WTC11 (cell line): ENCODE data around the gene RRP36. TPM values are rescaled to one million over a fixed set of nuclear protein-coding genes. Genes with fewer than 3 reads are reported as not detected.

ENCODE experiments used
- ATAC-seq: fragments of 200-7000 bp; cut with Tn5 transposase; 2 replicates; pipeline ENCODE4 v1.10.0; 2021; ENCODE audit warnings: mild to moderate bottlenecking, moderate library complexity
- CTCF ChIA-PET: fragments of 300-600 bp; sonication (Branson Sonifier 250); formaldehyde crosslinking; loops from one replicate; lab custom pipeline; 2021; ENCODE audit warnings: antibody characterized with exemption; lab: Charles Lee
- POLR2A ChIA-PET: fragments of 350-600 bp; sonication (Branson Sonifier 250); formaldehyde crosslinking; loops from one replicate; lab custom pipeline; 2021; ENCODE audit warnings: antibody characterized with exemption; lab: Charles Lee
- DNase-seq: peaks from one replicate; pipeline ENCODE4 v3.0.0; 2021; ENCODE audit warnings: low spot score
- H3K27ac Mint-ChIP-seq: 2 replicates; pipeline ENCODE4 v1.8.0; 2021; ENCODE audit warnings: mixed read lengths
- H3K27me3 Mint-ChIP-seq: 2 replicates; pipeline ENCODE4 v1.8.0; 2021; ENCODE audit warnings: low read depth, mild to moderate bottlenecking, moderate library complexity, mixed read lengths
- H3K36me3 Mint-ChIP-seq: 2 replicates; pipeline ENCODE4 v1.8.0; 2021; ENCODE audit warnings: mixed read lengths
- H3K4me1 Mint-ChIP-seq: 2 replicates; pipeline ENCODE4 v1.8.0; 2022; ENCODE audit warnings: mixed read lengths
- H3K4me3 Mint-ChIP-seq: 2 replicates; pipeline ENCODE4 v1.8.0; 2021; ENCODE audit warnings: mild to moderate bottlenecking, moderate library complexity, mixed read lengths
- H3K9me3 Mint-ChIP-seq: 2 replicates; pipeline ENCODE4 v1.8.0; 2021; ENCODE audit warnings: mixed read lengths
- AFF4 ChIP-seq: sonication (generic); formaldehyde crosslinking; IDR thresholded peaks from 2 replicates; pipeline ENCODE4 v1.8.1; 2023; ENCODE audit warnings: mild to moderate bottlenecking, missing genetic modification reagents, borderline replicate concordance
- ATF1 ChIP-seq: sonication (generic); formaldehyde crosslinking; IDR thresholded peaks from 2 replicates; pipeline ENCODE4 v1.8.1; 2023; ENCODE audit warnings: mild to moderate bottlenecking, moderate library complexity, missing genetic modification reagents
- CBFB ChIP-seq: sonication (generic); formaldehyde crosslinking; IDR thresholded peaks from 2 replicates; pipeline ENCODE4 v1.8.1; 2022; ENCODE audit warnings: mild to moderate bottlenecking, low read depth, missing genetic modification reagents
- CREB1 ChIP-seq: sonication (generic); formaldehyde crosslinking; IDR thresholded peaks from 2 replicates; pipeline ENCODE4 v1.8.0; 2023; ENCODE audit warnings: mild to moderate bottlenecking, missing genetic modification reagents
- CREM ChIP-seq: sonication (generic); formaldehyde crosslinking; IDR thresholded peaks from 2 replicates; pipeline ENCODE4 v1.8.1; 2022; ENCODE audit warnings: mild to moderate bottlenecking, missing genetic modification reagents, moderate library complexity
- ERG ChIP-seq: fragments of 250-450 bp; sonication (Bioruptor Pico); IDR thresholded peaks from 2 replicates; pipeline ENCODE4 v1.8.0; 2021; ENCODE audit warnings: mild to moderate bottlenecking
- ETV6 ChIP-seq: sonication (generic); formaldehyde crosslinking; IDR thresholded peaks from 2 replicates; pipeline ENCODE4 v1.8.1; 2022; ENCODE audit warnings: mild to moderate bottlenecking, missing genetic modification reagents
- FOXP1 ChIP-seq: sonication (generic); formaldehyde crosslinking; IDR thresholded peaks from 2 replicates; pipeline ENCODE4 v1.8.0; 2022; ENCODE audit warnings: missing genetic modification reagents, mild to moderate bottlenecking, moderate library complexity, borderline replicate concordance
- HMGA2 ChIP-seq: fragments of 250-450 bp; sonication (Bioruptor Pico); IDR thresholded peaks from 2 replicates; pipeline ENCODE4 v1.4.0; 2021; ENCODE audit warnings: mild to moderate bottlenecking, moderate library complexity
- IRF1 ChIP-seq: sonication (generic); formaldehyde crosslinking; IDR thresholded peaks from 2 replicates; pipeline ENCODE4 v1.8.0; 2023; ENCODE audit warnings: missing genetic modification reagents
- MXD4 ChIP-seq: fragments of 250-450 bp; sonication (Bioruptor Pico); IDR thresholded peaks from 2 replicates; pipeline ENCODE4 v1.8.0; 2021; ENCODE audit warnings: mild to moderate bottlenecking, moderate library complexity, borderline replicate concordance
- OVOL2 ChIP-seq: fragments of 250-450 bp; sonication (Bioruptor Pico); IDR thresholded peaks from 2 replicates; pipeline ENCODE4 v1.9.0; 2021; ENCODE audit warnings: mild to moderate bottlenecking, borderline replicate concordance
- SOX15 ChIP-seq: fragments of 250-450 bp; sonication (Bioruptor Pico); IDR thresholded peaks from 2 replicates; pipeline ENCODE4 v1.9.0; 2021; ENCODE audit warnings: mild to moderate bottlenecking
- SP1 ChIP-seq: sonication (generic); formaldehyde crosslinking; conservative IDR thresholded peaks from 2 replicates; pipeline ENCODE4 v1.8.1; 2022; ENCODE audit warnings: missing genetic modification reagents
- TEAD1 ChIP-seq: sonication (generic); formaldehyde crosslinking; IDR thresholded peaks from 2 replicates; pipeline ENCODE4 v1.8.0; 2022; ENCODE audit warnings: mild to moderate bottlenecking, missing genetic modification reagents
- TP53 ChIP-seq: sonication (generic); formaldehyde crosslinking; IDR thresholded peaks from 2 replicates; pipeline ENCODE4 v1.8.1; 2023; ENCODE audit warnings: mild to moderate bottlenecking, missing genetic modification reagents
- ZNF121 ChIP-seq: sonication (generic); formaldehyde crosslinking; IDR thresholded peaks from 2 replicates; pipeline ENCODE4 v1.8.0; 2023; ENCODE audit warnings: missing genetic modification reagents
- ZNF416 ChIP-seq: fragments of 250-450 bp; sonication (Bioruptor Pico); IDR thresholded peaks from 2 replicates; pipeline ENCODE4 v1.9.0; 2021; ENCODE audit warnings: mild to moderate bottlenecking, inconsistent platforms
- ZNF671 ChIP-seq: fragments of 250-450 bp; sonication (Bioruptor Pico); IDR thresholded peaks from 2 replicates; pipeline ENCODE4 v1.8.0; 2021; ENCODE audit warnings: mild to moderate bottlenecking
- total RNA-seq: library from RNA; stranded (reverse); gene quantifications from 3 replicates; pipeline ENCODE4 v1.2.3, GENCODE V29; 2021
- TF ChIP-seq, protein P1 (sequence below): sonication (generic); formaldehyde crosslinking; IDR thresholded peaks from 2 replicates; pipeline ENCODE4 v1.8.1; 2022; ENCODE audit warnings: low read depth, missing genetic modification reagents, borderline replicate concordance
- TF ChIP-seq, protein P2 (sequence below): sonication (generic); formaldehyde crosslinking; IDR thresholded peaks from 2 replicates; pipeline ENCODE4 v1.8.0; 2023; ENCODE audit warnings: mild to moderate bottlenecking, missing genetic modification reagents
- TF ChIP-seq, protein P3 (sequence below): fragments of 250-450 bp; sonication (Bioruptor Pico); IDR thresholded peaks from 2 replicates; pipeline ENCODE4 v1.9.0; 2021; ENCODE audit warnings: moderate library complexity, mild to moderate bottlenecking, inconsistent platforms, borderline replicate concordance
- TF ChIP-seq, protein P4 (sequence below): fragments of 250-450 bp; sonication (Bioruptor Pico); IDR thresholded peaks from 2 replicates; pipeline ENCODE4 v1.9.0; 2021; ENCODE audit warnings: mild to moderate bottlenecking

RRP36 gene
- total RNA-seq, 1 experiment from 2014 or later, result 81.0 TPM

GRCh38 chr6:43005844-43006243 is 15.6 kb upstream of the RRP36 start:
- POLR2A ChIA-PET, result interaction anchor here (1.2 to 1.5 kb wide), 2 partner anchors 8 to 10 kb away, joined by 5 read pairs; partner anchors contain the start of genes KLHDC3 and MEA1
- peaks cover 4% of the 10 kb centered on the region; the same call in 1 of the 2 replicates for H3K4me1 Mint-ChIP-seq
- H3K27me3 Mint-ChIP-seq, result no peaks in the 10 kb centered on the region
- no peak for ATAC-seq
- no peak for DNase-seq
- no peak overlapping the region for H3K27ac Mint-ChIP-seq
- TF ChIP-seq ERG (CRISPR knock-in tag), result no peak
- TF ChIP-seq, protein P1, sequence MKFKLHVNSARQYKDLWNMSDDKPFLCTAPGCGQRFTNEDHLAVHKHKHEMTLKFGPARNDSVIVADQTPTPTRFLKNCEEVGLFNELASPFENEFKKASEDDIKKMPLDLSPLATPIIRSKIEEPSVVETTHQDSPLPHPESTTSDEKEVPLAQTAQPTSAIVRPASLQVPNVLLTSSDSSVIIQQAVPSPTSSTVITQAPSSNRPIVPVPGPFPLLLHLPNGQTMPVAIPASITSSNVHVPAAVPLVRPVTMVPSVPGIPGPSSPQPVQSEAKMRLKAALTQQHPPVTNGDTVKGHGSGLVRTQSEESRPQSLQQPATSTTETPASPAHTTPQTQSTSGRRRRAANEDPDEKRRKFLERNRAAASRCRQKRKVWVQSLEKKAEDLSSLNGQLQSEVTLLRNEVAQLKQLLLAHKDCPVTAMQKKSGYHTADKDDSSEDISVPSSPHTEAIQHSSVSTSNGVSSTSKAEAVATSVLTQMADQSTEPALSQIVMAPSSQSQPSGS (CRISPR knock-in tag), result no peak
- no peak for TF ChIP-seq ZNF671 (CRISPR knock-in tag)
- TF ChIP-seq HMGA2 (CRISPR knock-in tag), result no peak
- no peak for TF ChIP-seq TEAD1 (CRISPR knock-in tag)
- no peak for TF ChIP-seq IRF1 (CRISPR knock-in tag)
- TF ChIP-seq CREB1 (CRISPR knock-in tag), result no peak
- no peak for TF ChIP-seq ZNF416 (CRISPR knock-in tag)
- TF ChIP-seq, all 79 proteins: peak for 0
- CTCF ChIA-PET, result interaction anchor here (0.8 to 1.2 kb wide), 2 partner anchors 29 to 37 kb away, joined by 3 read pairs; no protein-coding TSS in a partner anchor
- no peaks in the 10 kb centered on the region for H3K9me3 Mint-ChIP-seq
- H3K4me3 Mint-ChIP-seq, result no peak overlapping the region
- H3K36me3 Mint-ChIP-seq, result peaks cover 34% of the 10 kb centered on the region

- ChIA-PET CTCF (no interaction called here), POLR2A (interaction anchor here (1.5 kb wide), 1 partner anchor 9 kb away, joined by 5 read pairs; no protein-coding TSS in a partner anchor)
- no peak overlapping the region for H3K4me3 Mint-ChIP-seq
- ATAC-seq, result no peak
- no peaks in the 10 kb centered on the region for H3K9me3 Mint-ChIP-seq
- peaks cover 4% of the 10 kb centered on the region; the same call in 1 of the 2 replicates for H3K4me1 Mint-ChIP-seq
- H3K27ac Mint-ChIP-seq, result no peak overlapping the region
- H3K27me3 Mint-ChIP-seq, result no peaks in the 10 kb centered on the region
- peaks cover 37% of the 10 kb centered on the region for H3K36me3 Mint-ChIP-seq
- DNase-seq, result no peak
- no peak for TF ChIP-seq SP1 (CRISPR knock-in tag)
- TF ChIP-seq CREM, result no peak
- TF ChIP-seq, protein P2, sequence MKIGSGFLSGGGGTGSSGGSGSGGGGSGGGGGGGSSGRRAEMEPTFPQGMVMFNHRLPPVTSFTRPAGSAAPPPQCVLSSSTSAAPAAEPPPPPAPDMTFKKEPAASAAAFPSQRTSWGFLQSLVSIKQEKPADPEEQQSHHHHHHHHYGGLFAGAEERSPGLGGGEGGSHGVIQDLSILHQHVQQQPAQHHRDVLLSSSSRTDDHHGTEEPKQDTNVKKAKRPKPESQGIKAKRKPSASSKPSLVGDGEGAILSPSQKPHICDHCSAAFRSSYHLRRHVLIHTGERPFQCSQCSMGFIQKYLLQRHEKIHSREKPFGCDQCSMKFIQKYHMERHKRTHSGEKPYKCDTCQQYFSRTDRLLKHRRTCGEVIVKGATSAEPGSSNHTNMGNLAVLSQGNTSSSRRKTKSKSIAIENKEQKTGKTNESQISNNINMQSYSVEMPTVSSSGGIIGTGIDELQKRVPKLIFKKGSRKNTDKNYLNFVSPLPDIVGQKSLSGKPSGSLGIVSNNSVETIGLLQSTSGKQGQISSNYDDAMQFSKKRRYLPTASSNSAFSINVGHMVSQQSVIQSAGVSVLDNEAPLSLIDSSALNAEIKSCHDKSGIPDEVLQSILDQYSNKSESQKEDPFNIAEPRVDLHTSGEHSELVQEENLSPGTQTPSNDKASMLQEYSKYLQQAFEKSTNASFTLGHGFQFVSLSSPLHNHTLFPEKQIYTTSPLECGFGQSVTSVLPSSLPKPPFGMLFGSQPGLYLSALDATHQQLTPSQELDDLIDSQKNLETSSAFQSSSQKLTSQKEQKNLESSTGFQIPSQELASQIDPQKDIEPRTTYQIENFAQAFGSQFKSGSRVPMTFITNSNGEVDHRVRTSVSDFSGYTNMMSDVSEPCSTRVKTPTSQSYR, result no peak
- no peak for TF ChIP-seq FOXP1
- TF ChIP-seq, protein P3, sequence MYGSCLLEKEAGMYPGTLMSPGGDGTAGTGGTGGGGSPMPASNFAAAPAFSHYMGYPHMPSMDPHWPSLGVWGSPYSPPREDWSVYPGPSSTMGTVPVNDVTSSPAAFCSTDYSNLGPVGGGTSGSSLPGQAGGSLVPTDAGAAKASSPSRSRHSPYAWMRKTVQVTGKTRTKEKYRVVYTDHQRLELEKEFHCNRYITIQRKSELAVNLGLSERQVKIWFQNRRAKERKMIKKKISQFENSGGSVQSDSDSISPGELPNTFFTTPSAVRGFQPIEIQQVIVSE (CRISPR knock-in tag), result no peak
- TF ChIP-seq OVOL2 (CRISPR knock-in tag), result no peak
- TF ChIP-seq ZNF416 (CRISPR knock-in tag), result no peak
- TF ChIP-seq ATF1, result no peak
- TF ChIP-seq ETV6 (CRISPR knock-in tag), result no peak
- TF ChIP-seq MXD4 (CRISPR knock-in tag), result no peak
- no peak for TF ChIP-seq TP53 (CRISPR knock-in tag)
- no peak for TF ChIP-seq SOX15 (CRISPR knock-in tag)
- TF ChIP-seq ZNF121, result no peak
- TF ChIP-seq AFF4 (CRISPR knock-in tag), result no peak
- TF ChIP-seq, protein P4, sequence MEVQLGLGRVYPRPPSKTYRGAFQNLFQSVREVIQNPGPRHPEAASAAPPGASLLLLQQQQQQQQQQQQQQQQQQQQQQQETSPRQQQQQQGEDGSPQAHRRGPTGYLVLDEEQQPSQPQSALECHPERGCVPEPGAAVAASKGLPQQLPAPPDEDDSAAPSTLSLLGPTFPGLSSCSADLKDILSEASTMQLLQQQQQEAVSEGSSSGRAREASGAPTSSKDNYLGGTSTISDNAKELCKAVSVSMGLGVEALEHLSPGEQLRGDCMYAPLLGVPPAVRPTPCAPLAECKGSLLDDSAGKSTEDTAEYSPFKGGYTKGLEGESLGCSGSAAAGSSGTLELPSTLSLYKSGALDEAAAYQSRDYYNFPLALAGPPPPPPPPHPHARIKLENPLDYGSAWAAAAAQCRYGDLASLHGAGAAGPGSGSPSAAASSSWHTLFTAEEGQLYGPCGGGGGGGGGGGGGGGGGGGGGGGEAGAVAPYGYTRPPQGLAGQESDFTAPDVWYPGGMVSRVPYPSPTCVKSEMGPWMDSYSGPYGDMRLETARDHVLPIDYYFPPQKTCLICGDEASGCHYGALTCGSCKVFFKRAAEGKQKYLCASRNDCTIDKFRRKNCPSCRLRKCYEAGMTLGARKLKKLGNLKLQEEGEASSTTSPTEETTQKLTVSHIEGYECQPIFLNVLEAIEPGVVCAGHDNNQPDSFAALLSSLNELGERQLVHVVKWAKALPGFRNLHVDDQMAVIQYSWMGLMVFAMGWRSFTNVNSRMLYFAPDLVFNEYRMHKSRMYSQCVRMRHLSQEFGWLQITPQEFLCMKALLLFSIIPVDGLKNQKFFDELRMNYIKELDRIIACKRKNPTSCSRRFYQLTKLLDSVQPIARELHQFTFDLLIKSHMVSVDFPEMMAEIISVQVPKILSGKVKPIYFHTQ (CRISPR knock-in tag), result no peak
- TF ChIP-seq CBFB (CRISPR knock-in tag), result no peak
Observed at GRCh38 chr6:43006251-43006650, 15.2 kb upstream of the RRP36 start.
